Medulla oblongata (tissue), 1 donor: ENCODE data around the gene FHL2.

Experiments
- DNase-seq: peaks from one replicate; pipeline ENCODE4 v3.0.0-alpha.2; 2015; ENCODE audit errors: extremely low spot score

The FHL2 gene

DNA sequence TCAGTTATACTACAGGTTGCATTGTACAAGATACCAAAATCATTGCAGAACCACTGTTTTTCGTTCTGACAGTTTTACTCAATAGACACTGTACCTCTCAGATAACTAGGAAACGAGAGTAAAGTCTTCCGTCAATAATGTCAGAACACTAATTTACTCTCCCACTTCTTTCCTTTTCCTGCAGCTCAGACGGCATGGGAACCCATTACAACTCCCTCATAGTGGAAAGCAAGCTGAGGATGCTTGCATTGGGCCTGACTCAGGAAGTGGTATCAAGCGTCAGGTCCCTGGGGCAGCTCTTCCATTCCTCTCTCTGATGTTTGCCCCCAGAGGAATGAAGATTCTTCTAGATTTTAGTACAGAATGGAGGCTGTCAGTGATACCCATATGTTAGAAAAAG, 23.9 kb upstream of the FHL2 start:
- no peak for DNase-seq

DNA sequence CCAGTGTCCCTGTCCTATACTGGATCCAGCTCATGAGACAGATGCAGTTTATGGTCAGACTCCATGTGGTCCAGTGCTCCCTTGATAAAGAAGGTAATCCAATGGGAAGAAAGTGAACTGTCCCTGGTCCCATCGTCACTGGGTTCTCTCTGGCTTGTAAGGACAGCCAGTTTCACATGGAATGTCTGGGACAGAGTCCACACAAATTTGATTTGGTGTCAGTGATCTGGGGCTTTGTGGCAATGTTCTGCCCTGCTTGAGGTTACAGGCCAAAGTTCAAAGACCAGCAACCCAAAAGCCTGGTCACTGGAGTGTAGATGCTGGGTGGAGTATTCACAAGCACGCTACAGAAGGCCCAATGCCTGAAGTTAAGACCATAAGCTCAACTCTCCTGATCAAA, 22.2 kb upstream of the FHL2 start:
- no peak for DNase-seq

DNA sequence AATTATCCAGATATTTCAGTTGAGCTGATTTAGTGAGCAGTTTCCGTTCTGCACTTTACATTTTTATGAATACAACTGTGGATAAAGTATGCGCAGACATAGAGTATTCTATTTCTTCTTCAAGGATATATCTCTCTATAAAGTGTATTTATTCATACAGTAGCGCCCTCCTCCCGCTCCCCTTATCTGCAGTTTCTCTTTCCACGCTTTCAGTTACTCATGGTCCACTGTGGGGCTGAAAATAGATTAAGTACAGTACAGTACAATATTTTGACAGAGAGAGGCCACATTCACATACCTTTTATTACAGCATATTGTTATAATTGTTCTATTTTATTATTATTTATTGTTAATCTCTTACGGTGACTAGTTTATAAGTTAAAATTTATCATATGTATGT, 19.7 kb upstream of the FHL2 start:
- no peak for DNase-seq

DNA sequence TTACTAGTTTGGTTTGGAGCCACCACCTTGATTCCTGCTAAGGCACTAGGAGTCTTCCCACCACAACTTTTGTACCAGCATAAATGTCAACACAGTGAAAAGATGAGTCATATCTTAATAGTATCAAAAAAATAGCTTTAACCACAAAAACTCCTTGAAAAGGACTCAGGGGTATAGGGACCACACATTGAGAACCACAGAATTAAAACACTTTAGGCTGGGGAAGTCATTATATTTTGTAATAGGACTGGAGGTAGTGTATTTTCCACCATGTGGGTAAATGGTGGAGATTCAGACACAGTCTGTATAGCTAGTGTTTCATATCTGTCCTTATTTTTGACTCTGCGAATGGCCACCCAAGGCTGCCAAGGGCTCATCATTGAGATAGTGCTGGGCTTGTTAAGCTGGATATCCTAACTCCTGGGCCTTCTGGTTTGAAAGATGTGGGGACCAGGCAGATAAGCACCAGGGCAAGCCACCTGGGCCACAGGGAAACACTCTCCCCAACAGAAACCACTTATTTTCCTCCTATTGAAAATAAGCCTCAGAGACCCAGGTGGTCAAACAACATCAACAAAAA, 19.1 kb upstream of the FHL2 start:
- DNase-seq = no peak

DNA sequence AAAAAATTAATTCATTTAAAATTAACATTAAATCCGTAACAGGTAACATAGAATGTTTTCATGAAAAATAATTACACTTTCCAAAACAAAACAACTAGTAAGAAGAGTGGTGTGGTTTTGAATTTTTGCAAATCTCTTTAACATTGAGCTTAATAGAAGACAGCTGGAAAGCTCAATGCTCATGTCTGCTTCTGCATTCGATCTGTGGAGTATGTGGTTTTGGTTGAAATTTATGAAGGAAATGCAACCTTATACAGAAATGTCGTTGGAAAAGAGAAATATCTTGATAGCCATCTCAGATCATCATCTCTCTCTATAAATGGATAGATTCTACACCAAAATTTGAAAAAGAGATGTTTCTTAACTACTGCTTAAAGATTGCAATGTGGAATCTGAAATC, 17.3 kb upstream of the FHL2 start:
- DNase-seq = no peak

DNA sequence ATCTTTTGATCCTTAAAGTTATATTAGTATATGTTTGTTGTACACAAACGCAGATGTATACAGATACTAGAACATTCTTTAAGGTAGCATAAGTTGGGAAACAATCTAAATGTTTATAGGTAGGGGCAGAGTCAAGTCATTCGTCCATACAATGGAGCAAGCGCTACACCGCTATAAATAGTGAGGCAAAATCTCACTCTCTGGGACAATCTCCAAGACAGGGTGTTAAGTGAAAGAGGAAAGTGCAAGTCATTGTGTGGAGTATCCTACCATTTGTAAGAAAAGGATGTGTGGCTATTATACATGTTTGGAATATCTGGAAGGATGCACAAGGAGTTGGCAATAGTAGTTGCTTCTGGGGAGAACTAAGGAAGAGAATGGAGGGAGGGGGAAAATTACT, 16.2 kb upstream of the FHL2 start:
- DNase-seq = no peak

DNA sequence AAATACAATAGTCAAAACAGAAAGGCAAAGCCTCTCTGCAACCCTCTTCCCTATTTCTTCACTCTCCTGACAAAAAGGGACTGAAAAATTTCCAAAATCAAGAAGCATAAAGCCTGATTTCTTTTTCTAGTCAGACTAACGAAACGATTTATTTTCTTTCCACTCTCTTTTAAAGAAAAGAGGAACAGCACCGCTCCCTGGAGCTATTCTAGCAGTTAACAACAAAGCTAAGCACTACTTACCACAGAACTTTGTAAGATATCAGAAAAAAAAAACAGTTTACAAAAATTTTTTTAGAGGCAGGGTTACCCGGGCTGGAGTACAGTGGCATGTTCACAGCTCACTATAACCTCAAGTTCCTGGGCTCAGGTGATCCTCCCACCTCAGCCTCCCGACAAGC, 14.4 kb upstream of the FHL2 start:
- DNase-seq = no peak

DNA sequence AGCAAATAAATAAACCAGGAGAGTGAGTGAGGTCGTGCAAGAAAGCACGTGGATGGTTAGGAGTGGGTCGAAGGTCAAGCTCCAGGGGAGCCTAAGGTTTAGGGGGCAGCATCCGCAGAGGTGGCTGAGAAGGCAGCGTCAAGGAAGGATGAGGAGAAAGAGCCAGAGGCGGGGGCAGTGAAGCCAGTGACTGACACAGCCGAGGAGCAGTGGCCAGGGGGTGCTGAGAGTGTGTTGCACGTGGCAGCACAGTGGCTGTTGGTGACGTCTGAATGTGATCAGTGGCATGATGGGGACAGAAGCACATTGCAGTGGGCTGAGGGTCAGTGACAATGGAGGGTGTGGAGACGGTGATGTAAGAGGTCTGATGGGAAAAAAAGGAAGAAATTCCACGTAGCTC, 13.7 kb upstream of the FHL2 start:
- no peak for DNase-seq

DNA sequence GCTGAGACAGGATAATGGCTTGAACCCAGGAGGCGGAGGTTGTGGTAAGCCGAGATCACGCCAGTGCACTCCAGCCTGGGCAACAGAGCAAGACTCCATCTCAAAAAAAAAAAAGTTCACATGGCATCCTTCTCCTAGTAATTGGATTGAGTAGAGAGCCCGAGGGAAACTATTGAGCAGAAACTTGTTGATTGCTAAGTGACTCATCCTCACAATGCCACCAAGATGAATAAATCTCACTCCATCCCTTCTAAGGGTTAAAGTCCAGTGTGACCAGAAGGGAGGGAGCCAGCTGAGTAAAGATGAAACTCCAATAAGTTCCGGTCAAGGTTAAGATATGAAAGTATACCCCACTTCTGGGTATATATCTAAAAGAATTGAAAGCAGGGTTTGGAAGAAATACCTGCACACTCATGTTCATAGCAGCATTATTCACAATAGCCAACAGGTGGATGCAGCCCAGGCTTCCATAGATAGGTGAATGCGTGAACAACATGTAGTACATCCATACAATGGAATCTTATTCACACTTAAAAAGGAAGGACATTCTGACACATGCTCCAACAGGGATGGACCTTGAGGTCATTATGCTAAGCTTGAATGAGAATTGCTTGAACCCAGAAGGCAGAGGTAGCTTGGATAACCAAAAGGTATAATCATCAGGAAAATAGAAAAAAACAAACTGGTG, 13.0 kb upstream of the FHL2 start:
- no peak for DNase-seq

DNA sequence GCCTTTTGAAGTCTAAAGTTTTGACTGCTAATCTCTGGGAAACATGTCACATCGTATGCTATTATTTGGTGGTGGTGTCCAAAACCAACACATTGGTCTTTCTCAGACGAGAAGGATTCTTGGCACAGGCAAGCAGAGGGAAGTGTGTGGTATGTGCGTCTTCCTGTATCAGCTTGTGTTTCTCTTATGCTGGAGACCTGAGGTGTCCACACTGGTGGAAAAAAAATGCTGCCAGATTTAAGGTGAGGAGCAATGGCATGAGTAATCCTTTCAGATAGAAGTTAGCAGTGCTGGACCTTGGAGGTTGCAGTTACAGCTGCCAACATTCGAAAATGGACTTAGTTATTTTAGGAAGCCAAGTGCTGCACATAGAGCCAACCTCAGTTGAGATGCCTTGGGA, 11.7 kb upstream of the FHL2 start:
- no peak for DNase-seq

DNA sequence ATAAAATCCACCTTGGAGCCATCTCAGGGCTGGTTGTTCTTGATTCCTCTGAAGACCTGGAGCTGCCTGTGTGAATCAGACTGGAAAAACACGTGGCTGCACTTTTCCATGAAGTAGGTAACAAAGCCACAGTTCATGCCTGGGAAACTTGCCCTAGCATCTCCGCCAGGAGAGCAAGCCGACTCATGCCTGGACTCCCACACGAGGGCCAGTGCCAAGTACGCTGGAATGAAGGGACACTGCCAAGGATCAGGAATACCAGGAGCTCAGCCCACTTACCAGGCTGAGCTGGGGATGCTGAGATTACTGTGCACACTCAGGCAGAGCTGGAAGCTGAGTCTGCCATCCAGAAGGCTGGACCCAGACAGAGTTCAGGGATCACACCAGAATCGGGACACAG, 10.9 kb upstream of the FHL2 start:
- DNase-seq = peak; percentile 61

DNA sequence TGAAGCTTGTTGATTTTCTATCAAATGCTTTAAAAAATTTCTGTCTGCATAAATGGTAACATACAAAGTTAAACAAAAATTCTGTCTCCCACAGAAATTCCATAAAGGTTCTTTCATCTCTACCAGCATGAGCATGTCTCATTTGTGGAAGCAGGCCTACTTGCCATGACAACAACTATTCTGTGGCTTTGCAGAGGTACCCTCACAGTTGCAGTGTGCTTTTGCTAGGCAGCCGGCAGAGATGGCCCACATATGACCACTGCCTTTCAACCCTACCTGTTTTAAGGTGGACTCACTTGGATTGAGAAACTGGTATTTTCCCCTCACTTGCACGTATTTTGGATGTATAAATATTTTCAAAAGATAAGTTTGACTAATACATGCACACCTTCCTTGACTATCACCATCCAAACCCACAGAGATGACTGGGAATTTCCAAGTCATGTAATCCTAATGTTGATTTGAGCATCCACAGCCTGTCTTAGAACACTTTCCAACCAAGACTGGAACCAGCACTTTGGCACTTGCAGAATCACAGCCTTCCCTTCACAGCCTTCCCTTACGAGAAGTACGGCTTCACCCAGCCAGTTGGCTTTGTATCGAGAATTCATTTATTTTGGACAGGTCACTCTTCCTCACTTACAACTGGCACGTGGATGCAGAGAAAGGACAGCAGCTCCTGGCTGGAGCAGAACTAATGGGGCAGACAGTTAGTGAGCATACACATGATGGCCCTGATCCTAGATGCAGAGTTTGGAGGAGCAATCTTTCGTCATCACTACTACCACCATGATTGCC, 9.3 kb upstream of the FHL2 start:
- DNase-seq = no peak

DNA sequence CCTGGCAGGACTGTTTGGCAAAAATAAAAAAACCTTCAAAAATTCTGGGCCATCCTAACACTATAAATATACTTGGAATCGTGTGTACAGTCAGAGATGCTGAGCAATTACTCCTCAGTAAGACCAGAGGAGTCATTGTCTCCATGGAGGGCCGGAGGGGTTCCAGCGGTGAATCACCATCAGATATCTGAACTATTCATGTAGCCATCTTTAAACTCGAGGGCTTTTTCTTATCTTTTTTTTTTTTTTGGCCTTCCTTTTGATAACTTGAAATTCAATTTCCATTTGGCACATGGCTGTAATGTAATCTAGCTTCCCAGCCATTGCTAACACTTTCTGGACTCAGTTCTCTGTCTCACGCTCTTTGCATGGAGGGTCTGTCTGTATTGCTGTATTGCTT, 7.4 kb upstream of the FHL2 start:
- no peak for DNase-seq

DNA sequence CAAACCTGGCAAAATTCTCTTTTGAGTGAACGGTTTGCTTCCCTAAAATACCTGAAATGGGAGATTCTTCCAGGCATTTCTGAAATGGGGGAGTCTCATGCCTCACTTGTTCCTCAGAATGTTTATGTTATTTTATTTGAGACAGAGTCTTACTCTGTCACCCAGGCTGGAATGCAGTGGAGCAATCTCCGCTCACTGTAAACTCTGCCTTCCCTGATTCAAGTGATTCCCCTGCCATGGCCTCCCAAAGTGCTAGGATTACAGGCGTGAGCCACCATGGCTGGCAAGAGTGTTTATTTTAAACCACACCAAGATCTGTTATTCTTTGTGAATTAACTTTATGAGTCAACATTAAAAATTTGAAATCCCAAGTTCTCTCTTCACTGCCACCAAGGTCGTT, 6.4 kb upstream of the FHL2 start:
- DNase-seq = no peak

DNA sequence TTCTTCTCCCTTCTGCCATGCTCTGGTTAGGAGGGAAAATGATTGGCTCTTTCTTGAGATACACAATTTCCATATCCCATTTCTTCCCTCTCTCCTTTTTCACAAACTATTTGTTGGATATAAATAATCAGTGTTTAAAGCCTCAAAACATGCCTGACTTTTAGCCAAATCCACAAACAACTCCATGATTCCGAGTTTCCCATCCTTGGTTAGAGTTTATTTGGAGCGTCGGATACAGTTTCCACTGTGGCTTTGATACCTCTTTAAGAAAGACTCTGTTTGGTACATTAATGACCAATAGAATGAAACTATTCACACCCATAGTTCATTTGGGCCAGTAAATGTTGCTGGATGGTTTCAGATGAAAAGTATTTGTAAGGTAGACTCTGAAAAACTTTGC, 5.9 kb upstream of the FHL2 start:
- no peak for DNase-seq

DNA sequence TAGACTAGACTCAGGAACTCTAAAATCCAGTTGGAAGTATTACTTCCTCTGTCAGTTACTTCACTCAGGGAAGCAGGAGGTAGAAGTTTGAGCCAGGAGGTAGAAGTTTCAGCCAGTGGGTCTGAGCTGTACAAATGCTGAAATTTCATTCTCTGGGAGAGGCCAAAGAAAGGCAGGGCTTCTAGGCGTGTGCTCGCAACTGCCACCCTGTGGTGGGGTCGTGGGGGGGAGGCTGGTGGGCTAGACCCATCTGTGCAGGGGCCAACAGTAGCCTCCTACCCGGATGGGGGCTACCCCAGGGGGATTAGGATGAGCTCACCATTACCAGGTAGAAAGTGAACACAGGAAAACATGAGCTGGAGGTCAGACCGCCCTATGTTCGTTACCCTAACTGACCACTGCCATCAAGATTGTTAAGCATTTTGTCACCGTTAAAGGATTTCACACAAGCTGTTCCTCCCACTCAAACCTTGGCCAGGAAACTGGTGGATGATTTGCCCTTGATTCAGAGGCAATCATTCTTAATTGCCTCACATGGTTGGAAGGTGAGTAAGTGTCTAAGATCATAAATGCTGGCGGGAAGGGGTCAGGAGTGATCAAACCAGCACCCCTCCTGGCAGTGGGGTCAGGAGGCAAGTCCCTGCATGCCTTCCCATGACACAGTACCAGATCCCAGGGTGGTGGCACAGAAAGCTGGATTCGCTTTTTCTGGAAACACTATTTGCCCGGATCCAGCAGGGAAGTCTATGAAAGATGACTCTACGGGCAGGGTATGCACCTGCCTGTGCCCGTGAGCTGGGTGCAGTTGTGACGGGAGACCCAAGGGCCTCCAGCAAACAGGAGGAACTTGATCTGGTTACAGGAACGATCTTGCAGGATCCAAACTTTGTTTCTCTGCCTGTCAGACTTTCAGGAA, 5.2 kb upstream of the FHL2 start:
- no peak for DNase-seq

DNA sequence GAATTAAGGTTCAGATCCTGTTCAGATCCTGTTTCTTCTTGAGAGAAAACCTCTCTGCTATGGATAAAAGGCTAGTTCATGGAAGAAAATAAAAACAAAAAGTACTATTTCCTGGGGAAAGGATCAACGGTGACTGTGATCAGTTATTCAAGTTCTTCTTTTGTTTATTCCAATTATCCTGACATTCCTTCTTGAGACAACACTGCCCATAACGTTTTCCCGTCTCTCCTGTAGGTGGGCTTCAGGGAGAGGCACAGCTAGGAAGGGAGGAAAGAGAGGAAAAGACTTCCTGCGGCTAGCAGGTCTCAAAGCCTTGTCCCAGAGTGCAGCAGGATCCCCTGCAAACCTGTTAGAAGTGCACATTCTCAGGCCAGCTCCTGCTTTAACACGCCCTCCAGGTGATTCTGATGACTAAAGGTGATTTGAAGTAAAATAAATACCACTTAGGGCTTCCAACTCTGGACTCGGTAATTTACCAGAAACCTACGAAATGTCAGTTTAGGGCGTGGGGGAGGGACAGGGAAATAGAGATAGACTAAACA, 4.5 kb upstream of the FHL2 start:
- DNase-seq = no peak

DNA sequence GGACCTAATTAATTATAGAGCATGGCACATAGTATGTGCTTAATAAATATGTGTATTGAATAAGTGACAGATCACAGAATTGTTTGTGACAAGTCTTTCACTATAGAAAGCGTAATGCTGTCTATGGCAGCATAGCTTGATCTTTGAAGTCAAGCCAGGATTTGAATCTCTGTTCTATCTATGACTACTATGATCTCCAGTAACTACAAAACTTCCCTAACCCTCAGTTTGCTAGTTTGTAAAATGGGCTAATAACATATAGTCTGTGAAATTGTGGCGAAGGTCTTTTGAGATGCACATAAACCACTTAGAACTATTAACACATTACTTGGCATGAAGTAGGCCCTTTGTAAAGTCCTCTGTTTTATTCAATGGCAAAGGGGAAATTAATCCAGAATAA, 4.0 kb upstream of the FHL2 start:
- no peak for DNase-seq

DNA sequence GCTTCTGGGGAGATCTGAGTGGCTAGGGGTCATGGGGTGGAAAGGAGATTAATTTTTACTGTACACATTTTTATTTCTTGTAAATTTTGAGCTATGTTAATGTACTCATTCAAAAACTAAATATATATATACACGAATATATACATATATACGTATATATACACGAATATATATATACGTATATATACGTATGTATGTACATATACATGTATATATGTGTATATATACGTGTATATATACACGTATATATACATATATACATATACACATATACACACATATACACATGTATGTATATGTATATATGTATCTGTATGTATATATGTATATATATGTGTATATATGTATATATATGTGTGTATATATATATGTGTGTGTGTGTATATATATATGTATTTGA, 3.0 kb upstream of the FHL2 start:
- DNase-seq = no peak

DNA sequence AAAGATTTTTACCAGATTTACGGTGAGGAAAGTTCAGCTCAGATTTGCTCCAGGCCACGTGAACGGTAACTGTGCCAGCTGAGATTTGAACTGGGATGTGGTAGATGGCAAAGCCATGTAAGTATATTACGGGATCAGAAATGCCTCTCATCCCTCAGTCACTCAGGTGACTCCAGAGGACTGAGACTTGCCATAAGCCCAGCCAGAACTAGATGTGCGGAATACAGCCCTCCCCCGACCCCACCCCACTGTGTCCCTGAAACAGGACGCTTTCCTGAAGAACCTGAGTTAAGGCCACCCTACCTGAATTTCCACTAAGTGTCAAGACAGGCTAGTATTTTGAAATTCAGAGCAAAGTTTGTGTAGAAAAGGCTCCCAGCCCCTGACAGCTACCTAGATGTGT, 1.3 kb upstream of the FHL2 start:
- DNase-seq = no peak

DNA sequence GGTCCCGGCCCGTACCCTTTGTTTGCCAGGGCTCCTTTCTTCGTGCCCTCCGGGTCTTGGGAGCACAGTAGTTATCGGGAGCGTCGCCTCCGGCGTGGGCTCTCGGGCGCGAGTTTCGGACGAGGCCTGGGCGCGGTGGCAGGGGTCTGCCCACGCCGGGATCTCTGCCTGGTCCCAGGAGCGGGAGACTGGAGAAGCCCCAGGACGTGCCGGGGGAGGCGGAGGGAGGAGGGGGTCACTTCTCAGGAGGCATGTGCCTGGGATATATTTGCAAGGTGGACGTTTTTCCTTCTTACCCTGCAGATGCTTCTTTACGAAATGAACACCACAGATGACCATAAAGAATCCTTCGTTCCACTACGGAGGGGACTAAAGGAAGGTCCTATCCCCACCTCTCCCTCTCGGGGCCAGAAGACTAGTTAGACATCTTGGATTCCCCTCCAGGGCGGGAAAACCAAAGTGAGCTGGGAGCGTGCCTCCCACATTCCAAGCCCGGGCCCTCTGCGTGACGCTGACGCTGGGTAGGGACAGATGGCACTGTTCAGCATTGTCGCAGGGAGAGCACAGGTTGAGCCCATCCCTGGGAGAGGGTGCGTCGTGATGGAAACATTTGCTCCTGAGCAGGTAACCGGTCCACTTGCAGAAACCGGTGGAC, 483 bp upstream of the FHL2 start:
- no peak for DNase-seq

DNA sequence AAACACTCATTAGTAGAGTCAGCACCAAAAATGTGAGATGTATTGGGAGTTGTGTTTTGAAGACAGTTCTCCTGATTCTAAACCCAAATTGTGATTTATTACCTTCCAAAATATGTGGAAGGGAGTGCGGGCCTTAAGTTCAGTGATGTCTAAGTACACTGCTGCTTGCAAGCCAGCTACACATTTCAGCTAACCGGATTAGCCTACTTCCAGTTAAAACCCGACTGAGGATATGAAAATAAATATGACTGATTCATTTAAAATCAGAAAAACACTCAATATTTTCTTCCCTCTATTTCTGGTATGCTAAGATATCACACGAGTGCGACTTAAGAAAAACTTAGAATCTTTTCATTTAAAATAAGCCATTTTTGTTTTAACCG, 907 bp downstream of the FHL2 start:
- no peak for DNase-seq
